IMR-90 (cell line): ENCODE data around the gene GATA3.

Experiments used
- CHD1 ChIP-seq: IDR thresholded peaks from 2 replicates; pipeline ENCODE4 v1.6.1; 2012; ENCODE audit warnings: low read depth, low read length, improper control_type of control experiment
- CTCF ChIP-seq: conservative IDR thresholded peaks from 2 replicates; pipeline ENCODE4 v1.5.1; 2012; ENCODE audit warnings: mild to moderate bottlenecking, low read depth, low read length, improper control_type of control experiment
- MAFK ChIP-seq: IDR thresholded peaks from 2 replicates; pipeline ENCODE4 v1.6.1; 2012; ENCODE audit warnings: low read depth, low read length, improper control_type of control experiment
- MAZ ChIP-seq: IDR thresholded peaks from 2 replicates; pipeline ENCODE4 v1.6.1; 2012; ENCODE audit warnings: low read depth, mild to moderate bottlenecking, low read length, improper control_type of control experiment, moderate library complexity, borderline replicate concordance
- MXI1 ChIP-seq: IDR thresholded peaks from 2 replicates; pipeline ENCODE4 v1.6.1; 2012; ENCODE audit warnings: low read depth, mild to moderate bottlenecking, low read length, moderate library complexity, borderline replicate concordance
- POLR2A ChIP-seq: IDR thresholded peaks from 2 replicates; pipeline ENCODE4 v1.6.1; 2012; ENCODE audit warnings: mild to moderate bottlenecking, low read depth, low read length
- RAD21 ChIP-seq: IDR thresholded peaks from 2 replicates; pipeline ENCODE4 v1.6.1; 2012; ENCODE audit warnings: low read length, improper control_type of control experiment
- RCOR1 ChIP-seq: IDR thresholded peaks from 2 replicates; pipeline ENCODE4 v1.6.1; 2012; ENCODE audit warnings: mild to moderate bottlenecking, low read length, improper control_type of control experiment; ENCODE audit not compliant: insufficient replicate concordance
- RFX5 ChIP-seq: IDR thresholded peaks from 2 replicates; pipeline ENCODE4 v1.8.0; 2012; ENCODE audit warnings: low read depth, mild to moderate bottlenecking, low read length, moderate library complexity
- SMC3 ChIP-seq: fragments of 150-350 bp; IDR thresholded peaks from 2 replicates; pipeline ENCODE4 v1.6.1; 2016; ENCODE audit warnings: low read depth, mild to moderate bottlenecking, antibody characterized with exemption, low read length, moderate library complexity

DNA sequence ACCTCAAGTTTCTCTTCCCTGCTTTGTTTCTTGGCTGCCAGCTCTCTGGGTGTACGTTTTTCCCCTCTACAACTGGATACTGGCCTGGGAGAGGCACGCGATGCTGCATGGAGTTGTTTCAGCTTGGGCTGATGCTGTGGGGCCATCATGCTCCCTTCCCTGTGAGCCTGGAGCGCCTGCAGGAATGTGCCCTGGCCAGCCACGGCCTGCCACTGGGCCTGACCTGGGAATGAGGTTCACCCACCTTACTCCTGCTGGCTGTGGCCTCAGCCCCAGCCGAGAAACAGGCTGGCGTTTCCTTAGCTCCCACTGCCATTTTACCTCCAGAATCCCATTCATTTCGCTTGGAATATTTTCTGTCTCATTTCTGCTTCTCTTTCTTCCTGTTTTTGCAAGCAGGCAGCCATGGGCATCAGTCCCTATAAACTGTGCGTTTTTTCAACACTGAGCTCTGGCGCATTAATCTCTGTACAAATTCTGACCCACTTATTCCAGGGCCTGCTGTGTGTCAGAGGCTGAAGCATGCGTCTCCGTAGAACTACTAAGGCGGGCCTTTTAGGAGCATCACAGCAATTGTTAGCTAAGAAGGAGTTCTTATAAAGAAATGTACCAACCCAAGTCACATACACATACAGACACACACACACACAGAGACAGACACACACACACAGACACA lies 57.9 kb downstream of the GATA3 start:
- TF ChIP-seq SMC3 (no peak), CTCF (no peak), POLR2A (no peak), RCOR1 (no peak), CHD1 (no peak), RFX5 (no peak), MAFK (no peak), RAD21 (no peak), MAZ (no peak), MXI1 (no peak)
